CD4-positive, alpha-beta T cell treated with Interleukin-4 for 4 hours (primary cell): ENCODE data around the gene CHN1.

Experiments
- DNase-seq: peaks from one replicate; pipeline ENCODE4 v3.0.0-alpha.2; 2020

CHN1 gene

DNA sequence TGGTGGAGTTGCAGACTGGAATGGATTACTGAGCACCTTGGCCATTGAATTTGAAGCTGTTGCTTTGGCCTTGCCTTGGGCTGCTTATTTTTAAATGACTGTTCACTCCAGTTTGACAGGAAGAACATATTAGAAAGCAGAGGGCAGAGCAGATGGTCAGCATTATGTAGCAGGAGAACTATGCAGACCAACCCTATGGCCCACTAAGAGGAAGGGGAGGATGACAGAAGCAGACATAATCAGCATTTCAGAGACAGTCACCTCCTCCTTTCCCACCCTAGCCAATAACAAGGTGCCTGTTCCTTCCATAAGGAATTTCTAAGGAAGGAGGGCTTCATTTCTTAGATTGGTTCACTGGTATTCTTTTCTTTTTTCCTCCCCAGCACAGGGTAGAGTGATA is 243.3 kb downstream of the CHN1 start:
- DNase-seq: no peak

- no peak for DNase-seq
These were observed 244.2 kb downstream of the CHN1 start for GRCh38 chr2:174760845-174761473.

DNA sequence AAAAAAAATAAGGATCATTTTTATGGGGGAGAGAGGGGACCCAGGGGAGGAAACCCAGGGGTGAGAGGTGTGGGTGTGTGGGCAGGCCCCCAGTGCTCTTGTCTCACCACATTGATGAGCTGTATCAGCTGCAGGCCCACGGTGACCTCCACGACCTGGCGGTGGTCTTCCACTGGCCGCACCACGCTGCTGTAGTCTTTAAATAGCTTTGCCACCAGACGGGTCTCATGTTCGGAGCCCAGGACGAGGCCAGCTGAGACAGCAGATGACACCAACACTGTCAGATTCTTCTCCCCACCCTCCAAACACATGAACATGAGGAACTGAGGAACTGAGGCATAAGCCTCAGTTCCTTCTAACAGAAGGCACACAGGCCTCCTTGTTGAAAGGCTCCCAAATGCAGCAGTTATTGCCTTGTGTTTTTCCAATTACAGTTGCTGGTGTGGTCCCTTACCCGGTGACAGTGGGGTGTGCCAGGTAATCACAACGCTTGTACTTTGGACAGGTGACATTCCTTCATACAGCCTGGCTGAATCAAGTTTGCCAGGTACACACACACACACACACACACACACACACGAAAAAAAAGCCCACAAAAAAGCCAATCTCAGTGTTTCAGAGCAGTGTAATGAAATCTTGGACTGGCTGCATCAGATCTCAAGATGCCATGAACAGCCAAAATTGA is 245.7 kb downstream of the CHN1 start:
- DNase-seq: no peak

DNA sequence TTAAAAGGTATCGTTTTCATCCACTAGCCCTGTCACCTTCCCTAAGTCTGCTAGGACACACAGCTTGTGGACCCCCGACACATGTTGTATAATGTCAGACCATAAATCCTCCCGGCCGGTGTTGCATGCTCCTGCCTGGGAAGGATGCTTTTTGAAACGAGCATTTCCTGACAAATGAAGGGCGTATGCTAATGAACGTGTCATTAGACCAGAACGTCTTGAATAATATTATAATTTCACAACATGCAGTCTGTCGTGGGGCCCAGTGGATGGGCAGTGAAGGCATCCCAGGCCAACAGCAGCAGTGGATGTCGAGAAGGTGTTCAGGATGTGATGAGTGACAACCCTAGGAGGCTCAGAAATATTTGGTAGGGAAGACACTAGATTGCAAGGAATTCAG is 248.4 kb downstream of the CHN1 start:
- DNase-seq: no peak

DNA sequence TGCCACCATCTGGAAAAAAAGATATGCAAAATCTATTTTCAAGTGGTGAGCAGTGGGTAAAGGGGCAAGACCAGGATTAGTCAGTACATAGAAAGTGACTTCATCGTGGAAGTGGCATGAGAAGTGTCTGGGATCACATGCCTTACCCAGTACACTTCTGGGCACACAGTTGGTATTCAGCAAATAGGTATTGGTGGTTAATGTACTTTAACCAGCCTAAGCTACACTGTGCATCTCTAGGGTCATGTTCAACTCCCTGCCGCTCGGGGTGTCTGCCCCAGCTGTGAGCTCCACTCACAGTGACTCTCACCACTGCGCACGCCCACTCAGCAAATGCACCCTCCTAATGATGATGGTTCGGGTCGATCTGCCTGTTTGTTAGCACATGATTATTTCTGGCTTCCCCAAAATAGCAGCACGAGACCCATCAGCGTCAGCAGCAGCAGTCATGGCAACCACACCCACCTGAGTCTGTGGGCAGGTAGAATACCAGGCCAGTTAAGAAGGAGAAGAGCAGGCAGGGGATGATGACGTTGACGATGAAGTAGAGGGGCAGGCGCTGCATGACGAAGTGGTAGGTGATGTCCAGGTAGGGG is 252.0 kb downstream of the CHN1 start:
- peak; percentile 34 for DNase-seq

DNA sequence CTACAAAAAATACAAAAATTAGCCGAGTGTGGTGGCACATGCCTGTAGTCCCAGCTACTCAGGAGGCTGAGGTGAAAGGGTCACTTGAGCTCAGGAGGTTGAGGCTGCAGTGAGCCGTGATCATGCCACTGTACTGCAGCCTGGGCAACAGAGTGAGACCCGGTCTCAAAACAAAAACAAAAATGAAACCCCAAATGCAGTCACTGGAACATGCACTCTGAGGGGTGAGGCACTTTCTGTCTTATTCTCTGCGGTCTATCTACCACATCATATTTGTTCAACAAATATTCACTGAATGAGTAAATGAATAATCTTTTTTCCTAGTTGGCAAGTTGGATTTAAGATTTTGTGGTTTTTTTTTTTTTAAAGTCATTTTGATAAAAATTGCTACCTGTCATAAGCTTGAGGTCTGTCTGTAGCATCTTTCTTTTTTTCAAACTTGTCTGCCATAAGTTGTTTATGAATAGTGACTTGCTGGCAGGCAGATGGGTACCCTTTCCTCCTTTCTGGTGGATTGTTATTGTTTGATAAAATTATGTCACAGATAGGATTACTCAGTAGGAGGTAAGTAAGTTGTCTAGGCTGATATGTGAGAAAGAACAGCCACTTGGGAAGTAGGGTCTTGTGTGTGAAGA is 252.7 kb downstream of the CHN1 start:
- peak; percentile 61 for DNase-seq

- DNase-seq: peak; percentile 51
These were observed 254.2 kb downstream of the CHN1 start for GRCh38 chr2:174750923-174751441.

DNA sequence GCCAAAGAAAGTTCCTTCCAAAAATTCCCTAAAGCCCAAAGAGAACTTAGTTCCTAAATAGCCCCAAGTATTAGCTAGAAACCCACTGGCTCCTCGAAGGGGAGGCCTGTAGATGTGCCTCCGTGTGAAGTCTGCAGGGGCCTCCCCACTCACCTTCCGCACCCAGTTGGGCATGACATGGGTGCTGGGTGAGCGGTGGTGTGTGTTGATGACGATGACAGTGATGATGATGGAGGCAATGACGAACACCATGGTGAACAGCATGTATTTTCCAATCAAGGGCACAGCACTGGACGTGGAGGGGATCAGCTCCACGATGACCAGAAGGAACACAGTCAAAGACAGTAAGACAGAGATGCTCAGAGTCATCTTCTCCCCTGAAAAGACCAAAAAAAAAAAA is 255.4 kb downstream of the CHN1 start:
- DNase-seq: no peak

DNA sequence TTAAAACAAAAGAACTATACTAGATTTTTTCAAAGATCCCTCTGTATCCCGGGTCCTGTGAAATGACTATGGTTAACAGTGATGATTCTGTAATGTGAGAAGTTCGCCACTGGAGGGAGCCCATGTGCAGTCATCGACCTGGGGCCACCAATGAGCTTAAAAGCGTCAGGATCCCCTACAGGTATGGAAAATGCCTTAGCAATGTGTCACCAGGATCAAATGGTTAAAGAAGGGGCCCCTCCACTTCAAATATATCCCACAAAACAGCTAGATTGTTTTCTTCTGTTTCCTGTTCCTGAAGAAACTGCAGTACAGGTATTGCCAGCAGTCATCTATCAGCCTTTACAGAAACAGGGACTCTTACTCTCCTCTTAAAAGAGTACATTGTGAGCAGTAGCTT is 256.2 kb downstream of the CHN1 start:
- peak; percentile 76 for DNase-seq
